ENCODE measurements around the gene FBLN2. TPM values are rescaled to one million over a fixed set of nuclear protein-coding genes. Genes with fewer than 3 reads are reported as not detected.

Gene FBLN2
- total RNA-seq, 1 donor from 2014 or later = 94.3 TPM

DNA sequence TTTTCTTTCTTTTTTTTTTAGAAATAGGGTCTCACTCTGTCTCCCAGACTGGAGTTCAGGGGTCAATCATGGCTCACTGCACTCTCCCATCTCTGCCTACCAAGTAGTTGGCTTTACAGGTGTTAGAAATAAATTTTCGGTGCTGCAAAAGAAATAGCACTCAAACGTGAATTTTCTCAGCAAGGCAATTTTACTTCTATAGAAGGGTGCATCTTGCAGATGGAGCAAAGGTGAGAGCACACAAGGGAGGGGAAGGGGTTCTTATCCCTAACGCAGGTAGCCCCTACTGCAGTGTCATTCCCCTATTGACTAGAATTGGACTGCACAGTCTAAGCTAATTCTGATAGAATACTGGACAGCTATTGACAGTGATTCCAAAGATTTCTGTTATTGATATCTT lies 6.8 kb upstream of the FBLN2 start:
- intact Hi-C loops (cut with DNase I) = no loop called here
- H3K36me3 ChIP-seq = no peaks in the 10 kb centered on the region
- TF ChIP-seq POLR2A (IDR thresholded peaks at IDR 0.05) (no peak), CTCF (IDR thresholded peaks at IDR 0.05) (no peak), POLR2AphosphoS5 (IDR thresholded peaks at IDR 0.05; ENCODE audit: insufficient read depth in 1 of 2, low read depth in 1 of 2) (no peak)
- no peak for DNase-seq (ENCODE audit: extremely low spot score in 2 of 2)
- no peak overlapping the region for H3K4me3 ChIP-seq
- peak overlapping the region; percentile 71 for H3K27ac ChIP-seq
- peaks cover 42% of the 10 kb centered on the region for H3K4me1 ChIP-seq
- no peaks in the 10 kb centered on the region for H3K9me3 ChIP-seq
- no peaks in the 10 kb centered on the region for H3K27me3 ChIP-seq

GRCh38 chr3:13543253-13543652 lies 5.7 kb upstream of the FBLN2 start:
- TF ChIP-seq CTCF (IDR thresholded peaks at IDR 0.05) (no peak), POLR2AphosphoS5 (IDR thresholded peaks at IDR 0.05; ENCODE audit: insufficient read depth in 1 of 2, low read depth in 1 of 2) (peak; percentile 63 to 90)
- peaks cover 41% of the 10 kb centered on the region for H3K4me1 ChIP-seq
- no peaks in the 10 kb centered on the region for H3K27me3 ChIP-seq
- intact Hi-C loops (cut with DNase I) = no loop called here
- H3K36me3 ChIP-seq = no peaks in the 10 kb centered on the region
- DNase-seq (ENCODE audit: extremely low spot score in 2 of 2) = peak in 1 of 2 donors; percentile 96
- H3K27ac ChIP-seq = peak overlapping the region; percentile 93
- H3K4me3 ChIP-seq = no peak overlapping the region
- H3K9me3 ChIP-seq = no peaks in the 10 kb centered on the region

GRCh38 chr3:13544293-13544831 lies 4.6 kb upstream of the FBLN2 start:
- no peaks in the 10 kb centered on the region for H3K9me3 ChIP-seq
- H3K4me1 ChIP-seq = peaks cover 35% of the 10 kb centered on the region
- no peaks in the 10 kb centered on the region for H3K27me3 ChIP-seq
- intact Hi-C loops (cut with DNase I) = no loop called here
- no peaks in the 10 kb centered on the region for H3K36me3 ChIP-seq
- peak overlapping the region; percentile 93 for H3K27ac ChIP-seq
- TF ChIP-seq POLR2A (IDR thresholded peaks at IDR 0.05) (no peak), POLR2AphosphoS5 (IDR thresholded peaks at IDR 0.05; ENCODE audit: insufficient read depth in 1 of 2, low read depth in 1 of 2) (no peak), CTCF (IDR thresholded peaks at IDR 0.05) (no peak)
- H3K4me3 ChIP-seq = no peak overlapping the region
- no peak for DNase-seq (ENCODE audit: extremely low spot score in 2 of 2)

- Histone ChIP-seq H3K27ac (peak overlapping the region; percentile 93), H3K4me1 (peaks cover 38% of the 10 kb centered on the region)
- intact Hi-C loops (cut with DNase I) = no loop called here
Measured at GRCh38 chr3:13544951-13545651, 3.8 kb upstream of the FBLN2 start.

DNA sequence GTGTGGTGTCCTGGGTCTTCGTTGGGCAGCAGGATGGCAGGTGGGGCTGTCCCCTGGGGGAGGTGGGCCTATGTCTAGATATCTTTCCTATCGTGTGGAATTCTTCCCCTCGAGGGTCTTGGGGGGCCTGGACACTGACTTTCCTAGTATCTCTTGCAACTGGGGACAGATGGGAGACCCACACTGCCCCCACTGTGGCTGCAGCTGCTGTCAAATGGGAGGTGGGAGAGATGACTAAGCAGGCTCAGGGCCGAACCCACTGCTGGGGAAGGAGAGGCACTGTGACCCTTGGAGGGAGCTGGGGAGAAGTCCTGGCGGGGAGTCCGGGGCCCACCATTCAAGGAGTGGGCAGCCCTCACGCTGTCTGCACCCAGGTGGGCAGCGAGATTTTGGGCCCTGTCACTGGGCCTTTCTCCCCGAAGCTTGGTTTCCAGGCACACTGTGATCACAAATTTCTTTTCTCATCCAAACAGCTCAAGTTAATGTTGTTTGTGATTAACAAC lies 2.9 kb upstream of the FBLN2 start:
- peak overlapping the region; percentile 93 for H3K27ac ChIP-seq

More at GRCh38 chr3:13544951-13545651, 3.8 kb upstream of the FBLN2 start:
- H3K27me3 ChIP-seq = no peaks in the 10 kb centered on the region
- no peak for DNase-seq (ENCODE audit: extremely low spot score in 2 of 2)
- TF ChIP-seq POLR2A (IDR thresholded peaks at IDR 0.05) = no peak
- H3K36me3 ChIP-seq = no peaks in the 10 kb centered on the region
- H3K4me3 ChIP-seq = no peak overlapping the region
- no peaks in the 10 kb centered on the region for H3K9me3 ChIP-seq

DNA sequence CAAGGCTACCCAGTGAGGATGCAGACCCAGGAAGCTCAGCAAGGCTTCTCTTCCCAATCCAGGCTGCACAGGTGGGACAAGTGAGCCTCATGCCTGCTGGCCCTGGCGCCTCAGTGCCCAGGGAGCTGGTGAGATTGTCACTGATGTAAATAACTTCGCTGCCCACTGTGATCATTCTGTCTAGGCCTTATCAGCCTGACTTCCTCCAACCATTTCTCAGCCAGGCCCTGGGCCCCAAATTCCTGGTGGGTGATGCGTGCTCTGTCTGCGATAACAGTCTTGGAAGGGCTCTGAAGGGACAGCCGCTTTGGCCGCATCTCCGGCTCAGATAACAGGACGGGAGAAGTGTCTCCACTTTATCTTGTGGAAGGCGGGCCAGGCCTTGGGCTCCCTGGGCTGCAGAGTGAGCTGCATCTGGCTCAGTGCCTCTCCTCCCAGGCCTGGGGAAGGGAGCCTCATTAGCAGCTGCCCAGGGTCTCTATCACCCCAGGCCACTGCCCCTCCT lies 2.2 kb upstream of the FBLN2 start:
- Histone ChIP-seq H3K27ac (peak overlapping the region; percentile 93), H3K9me3 (no peaks in the 10 kb centered on the region), H3K4me1 (peaks cover 47% of the 10 kb centered on the region), H3K36me3 (no peaks in the 10 kb centered on the region), H3K27me3 (no peaks in the 10 kb centered on the region), H3K4me3 (no peak overlapping the region)
- no peak for TF ChIP-seq CTCF (IDR thresholded peaks at IDR 0.05)
- TF ChIP-seq POLR2AphosphoS5 (IDR thresholded peaks at IDR 0.05; ENCODE audit: insufficient read depth in 1 of 2, low read depth in 1 of 2) = no peak
- no peak for TF ChIP-seq POLR2A (IDR thresholded peaks at IDR 0.05)
- intact Hi-C loops (cut with DNase I) = no loop called here
- DNase-seq (ENCODE audit: extremely low spot score in 2 of 2) = no peak

More for the DNA sequence above, 2.9 kb upstream of the FBLN2 start:
- Histone ChIP-seq H3K27me3 (no peaks in the 10 kb centered on the region), H3K4me3 (no peak overlapping the region), H3K36me3 (no peaks in the 10 kb centered on the region), H3K4me1 (peaks cover 40% of the 10 kb centered on the region), H3K9me3 (no peaks in the 10 kb centered on the region)
- intact Hi-C loops (cut with DNase I) = no loop called here
- TF ChIP-seq POLR2AphosphoS5 (IDR thresholded peaks at IDR 0.05; ENCODE audit: insufficient read depth in 1 of 2, low read depth in 1 of 2) = no peak
- no peak for DNase-seq (ENCODE audit: extremely low spot score in 2 of 2)

Data from vagina (tissue), 2 donors.